Naive B cell (primary cell): ENCODE measurements around the gene ING3. TPM values are rescaled to one million over a fixed set of nuclear protein-coding genes. Genes with fewer than 3 reads are reported as not detected.
"Not testable (repeated sequence)": the region's sequence is repeated elsewhere in the genome, so short reads cannot be mapped to it uniquely, and the experiment has no call there.

Experiments used
- ATAC-seq, 2 donors: fragments of 150-1000 bp; cut with Tn5 transposase; 2 replicates each; pipeline ENCODE4 v1.10.0; 2021; ENCODE audit warnings: low read depth in 2 of 2, mild to moderate bottlenecking in 2 of 2, moderate library complexity in 2 of 2
- DNase-seq: peaks from one replicate; pipeline ENCODE4 v3.0.0; 2022
- H3K27ac Mint-ChIP-seq, 6 donors: one replicate each; pipeline ENCODE4 v1.8.0; 2020 to 2022; ENCODE audit warnings: mild to moderate bottlenecking in 6 of 6, mixed read lengths in 6 of 6, moderate library complexity in 5 of 6, inconsistent platforms in 2 of 6
- H3K27me3 Mint-ChIP-seq, 3 donors: one replicate each; pipeline ENCODE4 v1.8.0; 2021 to 2022; ENCODE audit warnings: mixed read lengths in 3 of 3, mild to moderate bottlenecking in 1 of 3
- H3K36me3 Mint-ChIP-seq, 2 donors: one replicate each; pipeline ENCODE4 v1.8.0; 2020 to 2022; ENCODE audit warnings: mixed read lengths in 2 of 2, inconsistent platforms in 1 of 2, mild to moderate bottlenecking in 1 of 2
- H3K4me1 Mint-ChIP-seq, 3 donors: one replicate each; pipeline ENCODE4 v1.8.0; 2020 to 2022; ENCODE audit warnings: mixed read lengths in 3 of 3, inconsistent platforms in 1 of 3, mild to moderate bottlenecking in 1 of 3, moderate library complexity in 1 of 3
- H3K4me3 Mint-ChIP-seq, 8 donors: one replicate each; pipeline ENCODE4 v1.8.0; 2020 to 2022; ENCODE audit warnings: mild to moderate bottlenecking in 8 of 8, mixed read lengths in 8 of 8, moderate library complexity in 8 of 8, inconsistent platforms in 2 of 8
- H3K9me3 Mint-ChIP-seq, 7 donors: one replicate each; pipeline ENCODE4 v1.8.0; 2020 to 2022; ENCODE audit warnings: mixed read lengths in 7 of 7, mild to moderate bottlenecking in 5 of 7, inconsistent platforms in 2 of 7, moderate library complexity in 1 of 7
- polyA plus RNA-seq, 6 donors: library from polyadenylated mRNA; unstranded; fragments of 300-500 nt; fragmentation: Illumina TruSeq; gene quantifications; one replicate each; pipeline ENCODE4 v1.2.3, GENCODE V29; 2021; ENCODE audit warnings: low read depth in 6 of 6

Gene ING3
- polyA plus RNA-seq, 6 donors from 2014 or later, result 48.3 to 61.3 (median 53.6) TPM

DNA sequence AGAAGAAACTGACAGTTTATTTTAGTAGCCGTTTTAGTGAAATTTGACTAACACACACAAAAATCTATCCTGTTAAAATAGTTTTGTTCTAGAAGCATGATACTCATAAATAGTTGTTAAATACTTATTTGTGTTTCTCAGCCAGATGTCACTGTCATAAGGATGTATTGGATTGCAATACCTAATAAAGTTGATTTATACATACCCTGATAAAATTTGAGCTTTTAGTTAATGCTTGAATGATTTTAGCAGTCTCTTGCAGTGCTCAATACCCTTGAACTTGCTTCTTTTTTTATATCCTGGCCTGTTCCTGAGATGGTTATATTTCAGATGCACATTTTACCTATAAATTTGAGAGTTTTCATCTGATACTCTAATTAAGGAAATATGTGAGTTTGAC is 10.1 kb downstream of the ING3 start:
- H3K4me1 Mint-ChIP-seq, result peaks cover 20 to 41% (median 24%) of the 10 kb centered on the region in 3 donors
- H3K9me3 Mint-ChIP-seq, result no peaks in the 10 kb centered on the region
- ATAC-seq (no peak), DNase-seq (no peak)
- no peak overlapping the region for H3K4me3 Mint-ChIP-seq
- peaks cover 12 to 23% of the 10 kb centered on the region in 2 donors for H3K36me3 Mint-ChIP-seq
- H3K27me3 Mint-ChIP-seq, result no peaks in the 10 kb centered on the region
- H3K27ac Mint-ChIP-seq, result peak overlapping the region in 1 of 6 donors; percentile 17

DNA sequence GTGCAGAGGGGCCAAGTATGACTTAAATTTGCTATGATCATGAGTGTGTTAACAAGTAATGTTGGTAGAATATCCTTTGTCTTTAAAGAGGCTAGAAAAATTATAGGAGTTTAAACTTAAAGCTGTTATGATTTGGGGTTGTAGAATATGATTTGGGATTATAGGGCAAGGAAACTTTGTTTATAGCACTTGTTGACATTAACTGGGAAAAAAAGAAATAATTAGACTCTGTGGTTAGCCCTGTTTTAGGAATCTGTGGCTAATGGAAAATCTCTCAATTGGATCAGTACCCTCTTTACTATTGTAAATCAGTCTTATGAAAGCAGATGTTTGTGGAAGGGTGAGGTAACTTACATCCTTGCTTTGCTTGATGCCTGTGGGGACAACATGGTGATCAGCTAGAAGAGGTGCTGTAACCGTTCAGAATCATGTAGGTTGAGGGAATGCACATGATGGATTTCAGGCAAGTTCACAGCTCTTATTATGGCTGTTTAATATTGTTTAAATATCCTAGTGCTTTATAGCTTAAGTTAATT is 11.1 kb downstream of the ING3 start:
- H3K4me1 Mint-ChIP-seq, result peaks cover 20 to 41% (median 24%) of the 10 kb centered on the region in 3 donors
- no peak for ATAC-seq

DNA sequence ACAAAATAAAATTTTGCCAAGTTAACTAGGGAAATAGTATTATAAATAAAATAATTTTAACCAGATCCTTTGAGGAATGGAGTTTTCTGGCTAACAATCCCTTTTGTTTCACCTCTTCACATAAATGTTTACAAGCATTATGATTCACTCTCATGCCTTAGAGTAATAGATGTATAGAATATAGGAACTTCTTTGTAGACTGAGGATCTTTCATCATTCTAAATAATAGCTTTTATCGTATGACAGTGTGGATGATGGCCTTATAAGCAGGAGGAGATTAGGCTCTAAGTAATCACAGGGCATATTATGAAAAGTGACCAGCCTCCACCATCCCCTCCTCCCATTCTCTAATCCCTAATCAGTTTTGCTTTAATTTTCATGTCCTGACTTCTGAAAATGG is 13.5 kb downstream of the ING3 start:
- Mint-ChIP-seq H3K27me3 (no peaks in the 10 kb centered on the region), H3K9me3 (no peaks in the 10 kb centered on the region), H3K4me1 (peaks cover 16 to 25% (median 19%) of the 10 kb centered on the region in 3 donors), H3K36me3 (peaks cover 7 to 16% of the 10 kb centered on the region in 2 donors), H3K27ac (no peak overlapping the region), H3K4me3 (no peak overlapping the region)
- ATAC-seq, result no peak
- DNase-seq, result no peak

More for the DNA sequence above, 11.1 kb downstream of the ING3 start:
- H3K27ac Mint-ChIP-seq, result peak overlapping the region in 5 of 6 donors; percentile 5 to 74 (median 8)
- no peaks in the 10 kb centered on the region for H3K27me3 Mint-ChIP-seq
- peaks cover 12 to 19% of the 10 kb centered on the region in 2 donors for H3K36me3 Mint-ChIP-seq
- H3K4me3 Mint-ChIP-seq, result no peak overlapping the region
- no peaks in the 10 kb centered on the region for H3K9me3 Mint-ChIP-seq
- DNase-seq, result no peak

DNA sequence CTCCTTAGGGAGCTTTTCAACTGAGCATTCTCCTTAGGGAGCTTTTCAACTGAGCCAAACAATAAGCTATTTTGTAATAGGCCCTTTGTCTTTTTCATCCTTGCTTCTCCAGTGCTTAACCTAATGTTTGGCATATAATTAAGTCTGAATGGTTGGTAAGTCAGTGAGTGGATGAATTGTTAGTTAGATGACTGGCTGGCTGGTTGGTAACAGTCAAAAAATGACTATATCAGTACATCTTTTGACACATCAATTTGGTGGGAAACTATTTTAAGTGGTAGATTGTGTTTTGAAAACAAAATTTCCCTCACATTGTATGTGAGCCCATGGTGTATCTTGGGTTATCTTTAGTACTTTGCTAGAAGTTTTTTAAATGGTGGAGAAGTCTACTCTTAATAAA is 16.4 kb downstream of the ING3 start:
- Mint-ChIP-seq H3K27me3 (no peaks in the 10 kb centered on the region), H3K4me1 (peaks cover 4 to 7% (median 6%) of the 10 kb centered on the region in 3 donors), H3K9me3 (no peaks in the 10 kb centered on the region), H3K4me3 (no peak overlapping the region), H3K27ac (peak overlapping the region in 2 of 6 donors; percentile 21 to 51), H3K36me3 (peaks cover 7 to 23% of the 10 kb centered on the region in 2 donors)
- DNase-seq (no peak), ATAC-seq (no peak)

DNA sequence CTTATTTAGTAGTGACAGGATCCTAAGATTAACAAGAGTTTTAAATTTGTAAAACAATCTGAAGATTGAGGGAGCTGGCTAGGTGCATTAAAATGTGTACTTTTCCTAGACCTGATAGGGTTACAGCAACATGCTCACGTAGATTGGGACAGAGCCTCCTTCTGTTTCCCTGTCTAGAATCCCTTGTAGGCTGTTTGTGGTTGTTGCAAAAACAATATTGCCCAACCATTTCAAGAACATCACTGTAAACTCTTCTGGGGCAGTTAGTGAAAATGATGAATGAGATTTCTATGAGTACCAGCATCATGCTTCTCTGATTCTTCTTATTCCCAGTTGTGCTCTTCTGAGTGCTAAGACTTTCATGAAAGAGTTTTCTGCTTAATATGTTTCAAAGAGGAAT is 23.3 kb downstream of the ING3 start:
- Mint-ChIP-seq H3K27ac (peak overlapping the region in 1 of 6 donors; percentile 39), H3K4me1 (no peaks in the 10 kb centered on the region), H3K9me3 (no peaks in the 10 kb centered on the region), H3K27me3 (no peaks in the 10 kb centered on the region), H3K36me3 (peaks cover 12 to 36% of the 10 kb centered on the region in 2 donors), H3K4me3 (no peak overlapping the region)
- DNase-seq (no peak), ATAC-seq (no peak)

DNA sequence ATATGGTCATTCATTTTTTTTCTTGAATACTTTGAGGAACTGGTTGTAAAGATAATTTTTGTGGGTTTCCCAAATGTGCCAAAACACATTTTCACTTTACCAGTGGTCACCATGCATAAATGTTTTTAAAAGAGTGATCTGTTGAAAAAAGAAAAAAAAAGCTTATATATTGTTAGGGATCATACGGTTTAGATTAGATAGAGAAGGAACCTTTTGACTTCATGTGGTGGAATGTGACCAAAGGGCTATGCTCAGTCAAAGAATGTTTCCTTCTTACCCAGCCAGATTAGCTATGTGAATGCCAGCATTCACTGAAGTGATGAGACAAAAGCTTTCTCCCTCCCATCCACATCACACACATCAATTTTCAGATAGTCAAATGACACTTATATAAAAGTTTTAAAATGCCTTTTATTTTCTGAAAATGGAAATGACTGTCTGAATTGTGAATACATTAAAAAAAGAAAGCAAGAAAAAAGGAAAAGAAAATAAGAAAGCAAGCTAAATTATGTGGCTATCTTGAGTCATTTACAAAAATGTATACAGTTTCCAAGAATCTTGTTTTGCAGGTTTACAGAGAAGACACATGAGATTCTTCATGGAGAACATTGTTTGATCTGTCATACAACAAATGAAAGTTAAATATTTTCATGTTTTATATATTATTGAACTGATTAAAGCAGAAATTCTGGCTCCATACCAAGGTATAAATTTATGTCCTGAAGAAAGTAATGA is 29.4 kb downstream of the ING3 start:
- Mint-ChIP-seq H3K4me3 (no peak overlapping the region), H3K27me3 (peaks cover 0 to 6% (median 0%) of the 10 kb centered on the region in 3 donors), H3K4me1 (no peaks in the 10 kb centered on the region), H3K36me3 (peaks cover 0 to 2% of the 10 kb centered on the region in 2 donors), H3K9me3 (no peaks in the 10 kb centered on the region), H3K27ac (peak overlapping the region in 1 of 6 donors; percentile 82)
- no peak for DNase-seq
- ATAC-seq, result no peak

DNA sequence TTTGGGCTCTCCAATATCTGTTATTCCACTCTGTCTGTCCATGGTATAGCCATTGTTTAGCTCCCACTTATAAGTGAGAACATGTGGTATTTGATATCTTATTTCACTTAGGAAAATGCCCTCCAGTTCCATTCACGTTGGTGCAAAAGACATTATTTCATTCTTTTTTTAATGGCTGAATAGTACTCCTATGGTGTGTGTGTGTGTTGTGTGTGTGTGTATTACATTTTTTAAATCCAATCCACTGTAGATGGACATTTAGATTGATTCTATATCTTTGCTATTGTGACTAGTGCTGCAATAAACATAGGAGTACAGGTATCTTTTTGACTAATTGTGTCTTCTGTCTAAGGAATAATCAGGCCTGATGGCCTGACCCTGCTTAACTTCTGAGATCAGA is 30.5 kb downstream of the ING3 start:
- Mint-ChIP-seq H3K36me3 (no peaks in the 10 kb centered on the region), H3K4me1 (no peaks in the 10 kb centered on the region), H3K9me3 (no peaks in the 10 kb centered on the region), H3K27ac (no peak overlapping the region), H3K27me3 (peaks cover 0 to 7% (median 6%) of the 10 kb centered on the region in 3 donors), H3K4me3 (no peak overlapping the region)
- no peak for ATAC-seq
- no peak for DNase-seq

DNA sequence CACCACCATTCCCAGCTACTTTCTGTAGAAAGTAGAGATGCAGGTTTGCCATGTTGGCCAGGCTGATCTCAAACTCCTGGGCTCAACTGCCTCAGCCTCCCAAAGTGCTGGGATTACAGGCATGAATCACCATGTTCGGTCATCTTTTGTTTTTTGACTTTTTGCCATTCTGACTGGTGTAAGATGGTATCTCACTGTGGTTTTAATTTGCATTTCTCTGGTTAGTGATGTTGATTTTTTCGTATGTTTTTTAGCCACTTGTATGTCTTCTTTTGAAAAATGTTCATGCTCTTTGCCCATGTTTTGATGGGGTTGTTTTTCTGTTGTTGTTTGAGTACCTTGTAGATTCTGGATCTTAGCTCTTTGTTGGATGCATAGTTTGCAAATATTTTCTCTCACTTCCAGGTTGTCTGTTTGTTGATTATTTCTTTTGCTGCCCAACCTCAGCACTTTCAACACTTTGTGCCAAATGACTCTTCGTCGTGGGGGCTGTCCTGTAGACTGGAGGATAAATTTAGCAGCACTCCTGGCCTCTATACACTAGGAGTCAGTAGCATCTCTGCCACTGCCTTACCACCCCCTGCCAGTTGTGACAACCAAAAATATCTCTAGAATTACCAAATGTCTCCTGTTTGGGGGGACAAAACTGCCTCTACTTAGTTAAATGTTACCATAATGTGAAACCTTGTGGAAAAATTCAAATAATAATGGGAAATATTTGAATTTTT is 31.5 kb downstream of the ING3 start:
- H3K9me3 Mint-ChIP-seq, result no peaks in the 10 kb centered on the region
- no peak for ATAC-seq
- H3K4me1 Mint-ChIP-seq, result no peaks in the 10 kb centered on the region
- no peaks in the 10 kb centered on the region for H3K36me3 Mint-ChIP-seq
- no peak for DNase-seq
- peaks cover 0 to 16% (median 12%) of the 10 kb centered on the region in 3 donors for H3K27me3 Mint-ChIP-seq
- peak overlapping the region in 1 of 6 donors; percentile 10 for H3K27ac Mint-ChIP-seq
- no peak overlapping the region for H3K4me3 Mint-ChIP-seq

DNA sequence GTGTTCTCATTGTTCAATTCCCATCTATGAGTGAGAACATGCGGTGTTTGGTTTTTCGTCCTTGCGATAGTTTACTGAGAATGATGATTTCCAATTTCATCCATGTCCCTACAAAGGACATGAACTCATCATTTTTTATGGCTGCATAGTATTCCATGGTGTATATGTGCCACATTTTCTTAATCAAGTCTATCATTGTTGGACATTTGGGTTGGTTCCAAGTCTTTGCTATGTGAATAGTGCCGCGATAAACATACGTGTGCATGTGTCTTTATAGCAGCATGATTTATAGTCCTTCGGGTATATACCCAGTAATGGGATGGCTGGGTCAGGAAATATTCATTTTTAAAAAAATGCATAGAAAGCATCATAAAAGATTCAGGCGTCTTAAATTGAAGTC is 33.0 kb downstream of the ING3 start:
- not testable (repeated sequence) for H3K9me3 Mint-ChIP-seq, DNase-seq, H3K4me1 Mint-ChIP-seq, ATAC-seq, H3K4me3 Mint-ChIP-seq, H3K36me3 Mint-ChIP-seq, H3K27ac Mint-ChIP-seq
- peaks cover 0 to 21% (median 13%) of the 10 kb centered on the region in 3 donors for H3K27me3 Mint-ChIP-seq

DNA sequence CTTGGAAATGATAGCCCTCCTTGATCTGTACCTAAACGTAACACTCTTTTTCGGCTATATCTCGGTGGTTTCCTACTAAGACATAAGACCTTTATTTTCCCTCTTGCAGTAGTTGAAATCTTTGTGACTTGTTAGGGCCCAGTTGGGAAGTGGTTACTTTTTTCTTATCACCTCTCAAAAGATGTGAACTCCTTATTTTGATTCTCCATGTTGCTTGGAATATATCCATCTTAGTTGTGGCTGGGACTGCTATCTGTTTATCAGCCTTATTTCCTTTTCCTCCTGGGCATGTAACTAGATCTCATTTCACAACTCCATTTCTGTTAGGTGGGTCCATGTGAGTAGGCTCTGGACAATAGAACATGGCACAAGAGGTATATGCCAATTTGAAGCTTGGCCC is 33.8 kb downstream of the ING3 start:
- Mint-ChIP-seq H3K9me3 (no peaks in the 10 kb centered on the region), H3K36me3 (no peaks in the 10 kb centered on the region), H3K27ac (no peak overlapping the region), H3K27me3 (peaks cover 5 to 28% (median 21%) of the 10 kb centered on the region in 3 donors), H3K4me3 (no peak overlapping the region), H3K4me1 (peaks cover 13 to 18% (median 16%) of the 10 kb centered on the region in 3 donors)
- ATAC-seq (no peak), DNase-seq (no peak)

DNA sequence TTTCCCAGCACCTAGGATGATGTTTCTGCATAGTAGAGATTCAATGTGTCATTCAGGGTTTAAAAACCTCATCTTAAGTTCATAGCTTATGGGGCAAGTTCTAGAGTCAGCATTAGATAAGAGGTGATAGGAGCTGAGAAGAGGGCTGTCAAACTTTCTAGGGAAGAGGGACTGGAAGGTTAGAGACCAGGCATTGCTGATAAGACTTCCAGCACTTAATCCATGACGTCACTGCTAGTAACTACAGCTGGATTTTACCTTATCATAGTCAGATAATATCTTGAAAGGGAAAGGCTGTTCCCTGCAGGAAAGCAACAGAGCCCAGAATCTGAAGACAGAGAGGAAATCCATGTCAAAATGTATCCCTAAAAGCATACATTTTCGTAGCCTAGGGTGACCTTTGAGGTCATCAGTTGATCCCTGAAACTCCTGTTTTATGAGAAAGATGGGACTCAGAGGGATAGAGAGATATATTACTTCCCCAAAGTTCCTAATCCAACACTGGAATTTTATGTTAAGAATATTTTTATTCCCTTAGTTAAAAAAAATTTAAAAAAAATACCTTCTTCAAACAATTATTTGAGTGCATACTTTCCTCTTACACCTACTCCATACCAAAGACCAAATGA is 34.7 kb downstream of the ING3 start:
- H3K36me3 Mint-ChIP-seq, result no peaks in the 10 kb centered on the region
- ATAC-seq, result no peak
- peaks cover 18 to 21% (median 21%) of the 10 kb centered on the region in 3 donors for H3K4me1 Mint-ChIP-seq
- no peaks in the 10 kb centered on the region for H3K9me3 Mint-ChIP-seq
- no peak overlapping the region for H3K4me3 Mint-ChIP-seq
- no peak for DNase-seq
- H3K27ac Mint-ChIP-seq, result no peak overlapping the region
- peaks cover 5 to 34% (median 27%) of the 10 kb centered on the region in 3 donors for H3K27me3 Mint-ChIP-seq

DNA sequence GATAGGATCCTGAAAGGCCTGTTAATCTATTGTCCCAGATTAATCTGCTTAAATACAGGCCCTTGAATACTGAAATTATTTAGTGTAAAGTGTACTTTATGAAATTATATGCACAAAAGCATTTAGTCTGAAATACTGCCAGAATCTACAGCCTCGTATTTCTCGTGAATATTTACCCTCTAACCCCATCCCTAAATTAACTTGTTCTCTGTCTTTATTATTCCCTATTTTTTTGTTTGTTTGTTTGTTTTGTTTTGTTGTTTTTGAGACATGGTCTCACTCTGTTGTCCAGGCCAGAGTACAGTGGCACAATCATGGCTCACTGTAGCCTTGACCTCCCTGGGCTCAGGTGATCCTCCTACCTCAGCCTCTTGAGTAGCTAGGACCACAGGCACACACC is 35.3 kb downstream of the ING3 start:
- H3K4me1 Mint-ChIP-seq, result peaks cover 18 to 21% (median 21%) of the 10 kb centered on the region in 3 donors
- no peak overlapping the region for H3K4me3 Mint-ChIP-seq
- no peaks in the 10 kb centered on the region for H3K9me3 Mint-ChIP-seq
- ATAC-seq (no peak), DNase-seq (no peak)
- no peak overlapping the region for H3K27ac Mint-ChIP-seq
- H3K27me3 Mint-ChIP-seq, result peaks cover 5 to 34% (median 27%) of the 10 kb centered on the region in 3 donors
- no peaks in the 10 kb centered on the region for H3K36me3 Mint-ChIP-seq

DNA sequence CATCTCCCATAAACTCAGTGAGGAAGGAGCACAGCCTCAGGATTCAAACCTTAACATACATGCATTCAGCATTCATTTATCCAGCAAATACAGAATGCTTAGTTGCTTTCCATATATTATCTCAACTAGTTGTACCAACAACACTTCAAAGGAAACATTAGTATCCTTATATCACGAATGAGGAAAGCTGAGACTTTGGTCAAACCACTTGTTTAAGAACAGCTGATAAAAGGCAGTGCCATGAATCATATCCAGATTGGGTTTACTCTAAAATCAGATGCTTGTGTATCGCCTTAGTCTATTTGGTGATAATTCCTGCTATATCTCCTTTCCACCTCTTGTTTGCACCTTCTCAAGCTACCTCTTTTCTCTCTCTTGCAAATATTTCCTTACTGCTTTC is 36.1 kb downstream of the ING3 start:
- Mint-ChIP-seq H3K4me3 (no peak overlapping the region), H3K9me3 (no peaks in the 10 kb centered on the region), H3K27ac (peak overlapping the region in 1 of 6 donors; percentile 29), H3K36me3 (no peaks in the 10 kb centered on the region), H3K27me3 (peaks cover 5 to 34% (median 27%) of the 10 kb centered on the region in 3 donors), H3K4me1 (peaks cover 18 to 21% (median 21%) of the 10 kb centered on the region in 3 donors)
- no peak for ATAC-seq
- DNase-seq, result no peak
